GM21723 (cell line): ENCODE results near the gene FILIP1L.
"Not testable (repeated sequence)": the region's sequence is repeated elsewhere in the genome, so short reads cannot be mapped to it uniquely, and the experiment has no call there.

Experiments used
- ATAC-seq: cut with Tn5 transposase; IDR thresholded peaks from one replicate; pipeline ENCODE4 v1.9.1; 2021; ENCODE audit warnings: mild to moderate bottlenecking, moderate library complexity; ENCODE audit not compliant: unreplicated experiment

FILIP1L gene

DNA sequence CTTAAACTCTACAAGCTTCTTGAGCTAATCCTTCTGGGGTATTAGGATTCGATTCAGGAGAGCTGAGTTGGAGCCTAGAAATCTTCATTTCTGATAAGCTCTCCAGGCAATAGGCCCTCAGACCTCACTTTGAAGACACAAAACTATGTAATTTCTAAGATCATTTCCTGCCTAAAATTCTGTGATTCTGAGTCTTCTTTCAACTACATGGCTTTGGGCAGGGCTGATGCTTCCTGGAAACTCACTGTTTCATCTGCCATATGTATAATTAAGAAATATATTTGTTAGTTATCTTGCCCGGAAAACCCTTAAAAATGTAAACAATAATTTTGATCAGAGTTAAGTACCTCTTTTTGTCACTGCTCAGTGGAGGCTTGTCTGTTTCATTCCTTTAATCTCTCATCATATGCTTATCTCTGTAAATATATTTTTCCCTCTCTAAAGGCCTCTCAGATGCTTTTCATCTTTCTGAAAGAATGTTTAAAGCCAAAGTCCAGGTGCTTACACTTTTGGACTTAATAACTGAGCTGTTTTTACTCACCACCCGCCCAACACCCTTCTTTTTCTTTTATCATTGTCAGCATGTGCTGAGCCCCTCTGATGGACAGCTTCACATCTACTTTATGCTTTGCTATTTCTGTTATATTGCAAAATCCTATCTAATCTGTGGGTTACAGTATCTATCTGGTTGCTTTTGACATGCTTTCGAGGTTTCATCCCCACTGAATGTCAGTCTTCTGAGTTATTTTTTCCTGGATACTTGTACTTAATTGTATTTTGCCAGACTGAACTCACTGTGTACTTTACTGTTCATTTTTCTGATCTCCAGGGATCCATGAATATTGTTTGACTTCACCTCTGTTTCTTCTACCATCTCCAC is 38.2 kb downstream of the FILIP1L start:
- ATAC-seq: no peak

DNA sequence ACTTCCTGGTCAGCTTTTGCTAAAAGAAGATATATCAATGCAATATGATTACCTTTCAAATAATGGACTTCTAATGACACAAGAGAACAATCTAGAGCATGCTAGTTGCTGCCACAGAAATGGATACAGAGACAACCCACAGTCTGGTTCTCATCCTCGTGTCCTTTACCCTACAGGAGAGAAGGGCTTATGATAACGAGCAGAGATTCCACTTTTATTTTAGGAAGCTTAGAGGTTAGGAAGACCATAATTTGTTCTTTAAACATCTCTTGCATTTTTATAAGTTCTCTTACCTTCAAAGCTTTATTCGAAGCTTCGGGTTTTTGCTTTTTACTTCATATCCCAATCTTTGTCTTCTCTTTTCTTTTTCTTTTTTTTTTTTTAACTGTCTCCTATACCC is 39.1 kb downstream of the FILIP1L start:
- ATAC-seq: no peak

DNA sequence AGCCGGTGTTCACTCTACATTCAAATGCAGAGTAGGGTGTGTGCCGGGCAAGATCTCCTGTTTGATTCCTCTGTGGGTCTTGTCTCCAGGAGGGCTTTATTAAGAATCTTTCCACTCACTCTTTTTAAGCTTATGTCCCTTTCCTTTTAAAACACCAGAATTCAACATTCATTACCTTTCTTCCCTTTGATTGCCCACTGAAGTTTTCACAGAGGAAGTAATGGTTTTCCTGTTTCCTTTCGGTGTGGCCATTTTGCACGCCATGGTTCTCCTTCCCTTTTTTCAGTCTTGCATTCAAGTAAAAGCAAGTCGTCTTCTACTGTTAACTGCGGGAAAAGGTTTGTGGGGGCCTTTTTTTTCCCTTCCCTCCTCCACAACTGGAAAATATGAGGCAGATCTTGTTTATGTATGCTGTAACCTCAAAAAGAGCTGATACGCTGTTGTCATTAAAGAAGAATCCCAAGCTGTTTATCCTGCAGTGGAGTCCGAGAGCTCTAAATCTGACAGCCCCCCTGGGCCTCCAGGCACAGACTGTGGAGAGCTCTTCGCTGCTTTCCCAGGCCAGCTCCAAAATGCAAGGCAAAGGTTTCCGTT is 40.5 kb downstream of the FILIP1L start:
- no peak for ATAC-seq

DNA sequence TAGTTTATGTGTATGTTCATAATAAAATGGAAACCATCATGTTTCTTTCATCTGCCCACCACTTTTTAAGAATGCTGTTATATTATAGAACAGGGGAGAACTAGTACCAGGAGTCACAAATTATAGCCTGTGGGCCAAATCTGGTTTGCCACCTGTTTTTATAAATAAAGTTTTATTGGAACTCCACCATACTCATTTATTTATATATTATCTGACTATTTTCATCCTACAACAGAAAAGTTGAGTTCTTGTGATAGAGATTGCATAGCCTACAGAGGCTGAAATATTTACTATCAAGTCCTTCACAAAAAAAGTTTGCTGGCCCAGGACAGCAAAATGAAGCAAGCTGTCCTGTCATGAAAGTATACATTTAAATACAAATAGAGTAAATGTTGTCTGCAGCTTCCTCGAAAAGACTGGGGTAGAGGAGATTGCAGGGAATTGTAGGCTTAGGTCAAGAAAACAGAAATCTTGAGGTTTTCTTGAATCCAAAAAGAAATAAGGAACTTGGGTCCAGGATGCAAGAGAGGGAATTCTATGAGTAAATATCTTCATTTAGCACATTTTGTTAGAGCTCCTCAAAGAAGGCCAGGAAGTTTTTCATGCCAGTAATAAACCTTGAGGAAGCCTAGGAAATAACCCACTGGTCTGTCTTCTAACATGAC is 41.1 kb downstream of the FILIP1L start:
- no peak for ATAC-seq

DNA sequence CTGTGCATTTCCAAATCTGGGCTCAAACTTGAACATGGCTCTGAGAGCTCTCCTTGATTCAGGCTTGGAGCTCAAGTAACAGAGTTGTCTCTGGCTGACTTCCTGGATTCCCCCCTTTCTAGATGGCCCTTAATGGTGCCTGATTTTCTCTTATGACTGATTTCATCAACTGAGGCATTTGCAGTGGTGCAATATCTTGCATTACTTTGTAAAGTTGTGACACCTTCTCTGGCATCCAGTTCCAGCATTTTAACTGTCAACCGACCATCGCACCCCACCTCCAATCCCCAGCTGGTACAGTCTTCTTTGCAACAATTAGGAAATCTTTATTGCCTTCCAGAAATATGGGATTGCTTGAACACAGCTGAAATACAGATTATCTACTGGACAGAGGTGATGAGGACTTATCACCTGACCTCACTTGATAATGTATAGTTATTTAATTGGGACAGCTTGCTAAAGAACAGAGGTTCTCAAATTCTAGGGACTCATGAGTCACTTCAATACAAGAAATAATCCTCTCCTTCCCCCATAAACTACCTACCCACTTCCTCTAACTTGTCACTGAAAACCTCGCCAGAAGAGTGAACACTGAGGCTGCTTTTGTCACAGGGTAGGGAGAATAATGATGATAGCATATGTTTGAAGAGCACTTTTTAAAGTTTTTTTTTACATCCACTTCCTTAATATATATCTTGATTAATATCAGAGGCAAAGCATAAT is 41.8 kb downstream of the FILIP1L start:
- no peak for ATAC-seq

DNA sequence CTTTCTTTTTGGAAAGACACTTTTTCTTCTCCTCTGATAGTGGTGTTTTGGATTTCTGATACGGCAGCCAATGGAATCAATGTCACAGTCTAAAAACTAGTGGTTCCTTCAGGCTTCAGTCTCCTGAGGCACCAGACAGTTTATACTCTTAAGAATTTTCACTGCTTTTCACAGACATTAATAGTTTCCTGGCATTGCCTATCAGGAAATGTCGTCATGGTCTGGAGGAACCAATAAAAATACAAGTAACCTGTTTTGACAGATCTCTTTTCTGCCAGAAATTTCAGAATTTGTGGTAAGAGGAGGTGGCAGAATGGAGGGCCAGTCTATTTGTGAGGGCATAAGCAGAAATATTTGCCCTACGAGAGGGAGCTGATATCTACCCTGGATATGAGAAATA is 44.8 kb downstream of the FILIP1L start:
- no peak for ATAC-seq

DNA sequence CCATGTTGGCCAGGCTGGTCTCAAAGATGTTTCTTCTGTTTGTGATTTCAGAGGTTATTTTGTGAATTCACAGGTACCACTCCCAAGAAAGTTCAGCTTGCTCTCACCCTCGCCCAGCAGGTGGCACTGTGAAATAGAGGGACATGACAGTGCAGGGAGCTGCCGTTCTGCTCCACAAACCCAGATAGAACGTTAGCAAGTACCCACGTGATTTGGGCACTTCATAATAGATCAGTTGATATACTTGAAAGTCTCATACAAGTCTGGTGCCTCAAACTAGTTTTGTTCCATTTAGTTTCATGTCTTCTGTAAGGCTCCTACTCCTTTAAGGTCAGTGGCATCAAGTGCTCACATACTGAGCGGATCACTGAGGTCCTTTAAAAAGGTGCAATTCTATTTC is 45.5 kb downstream of the FILIP1L start:
- ATAC-seq: peak; percentile 70

DNA sequence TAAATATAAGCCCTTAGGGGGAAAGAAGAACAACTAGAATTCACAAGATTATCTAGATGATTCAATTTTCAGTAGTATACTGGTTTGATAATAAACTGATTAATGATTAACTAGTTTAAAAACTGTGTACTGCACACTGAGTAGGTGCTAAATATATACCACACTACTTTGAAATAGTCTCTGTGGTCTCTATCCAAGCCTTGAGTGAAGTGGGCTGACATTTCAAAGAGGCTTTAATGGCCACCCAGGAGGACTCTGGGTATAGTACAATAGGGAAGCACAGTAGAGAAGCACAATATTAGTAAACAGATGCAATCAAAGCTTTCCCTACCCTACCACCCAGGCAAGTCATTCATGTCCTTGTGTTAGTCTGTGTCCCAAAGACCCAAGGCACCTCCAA is 46.7 kb downstream of the FILIP1L start:
- ATAC-seq: no peak

DNA sequence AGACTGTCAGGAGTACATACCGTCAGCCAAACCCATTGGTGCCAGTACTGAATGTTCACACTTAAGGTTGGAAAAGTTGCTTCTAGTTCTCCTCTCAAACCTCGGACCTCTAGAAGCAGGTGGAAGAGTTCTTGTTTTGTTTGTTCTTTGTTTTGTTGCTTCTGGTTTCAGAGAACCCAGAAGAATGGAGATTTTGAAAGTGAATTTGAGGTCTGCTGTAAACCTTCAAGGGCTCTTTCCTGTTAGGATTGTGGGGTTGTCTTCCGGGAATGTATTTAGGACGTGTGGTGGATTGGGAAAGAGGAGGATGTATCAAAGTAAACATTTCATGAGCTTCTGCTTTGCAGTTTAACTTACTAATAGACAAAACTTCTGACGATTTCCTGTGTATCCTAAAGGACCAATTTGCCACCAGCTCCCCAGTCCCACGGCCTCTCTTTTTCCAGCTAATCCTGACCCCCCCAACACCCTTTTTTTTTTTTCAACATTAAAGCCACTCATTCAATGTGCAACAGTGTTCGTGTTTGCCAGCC is 50.3 kb downstream of the FILIP1L start:
- no peak for ATAC-seq

DNA sequence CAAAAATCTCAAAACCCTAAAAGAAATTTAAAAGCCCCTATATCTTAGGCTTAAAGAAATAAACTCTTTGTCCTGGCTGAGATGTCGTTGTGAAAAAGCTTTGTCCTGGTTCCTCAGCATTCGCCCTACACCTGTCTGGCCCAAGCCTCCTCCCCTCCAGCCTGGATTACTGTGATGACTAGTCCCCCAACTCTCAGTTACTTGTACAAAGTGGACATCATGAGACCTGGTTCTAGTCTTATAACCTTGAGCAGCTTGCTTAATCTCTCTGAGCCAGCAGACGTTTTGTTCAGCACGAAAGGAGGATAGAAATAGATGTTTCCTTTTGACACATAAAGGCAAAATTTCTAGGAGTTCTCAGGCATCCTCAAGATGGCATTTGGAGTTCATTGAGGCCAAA is 51.6 kb downstream of the FILIP1L start:
- ATAC-seq: no peak

DNA sequence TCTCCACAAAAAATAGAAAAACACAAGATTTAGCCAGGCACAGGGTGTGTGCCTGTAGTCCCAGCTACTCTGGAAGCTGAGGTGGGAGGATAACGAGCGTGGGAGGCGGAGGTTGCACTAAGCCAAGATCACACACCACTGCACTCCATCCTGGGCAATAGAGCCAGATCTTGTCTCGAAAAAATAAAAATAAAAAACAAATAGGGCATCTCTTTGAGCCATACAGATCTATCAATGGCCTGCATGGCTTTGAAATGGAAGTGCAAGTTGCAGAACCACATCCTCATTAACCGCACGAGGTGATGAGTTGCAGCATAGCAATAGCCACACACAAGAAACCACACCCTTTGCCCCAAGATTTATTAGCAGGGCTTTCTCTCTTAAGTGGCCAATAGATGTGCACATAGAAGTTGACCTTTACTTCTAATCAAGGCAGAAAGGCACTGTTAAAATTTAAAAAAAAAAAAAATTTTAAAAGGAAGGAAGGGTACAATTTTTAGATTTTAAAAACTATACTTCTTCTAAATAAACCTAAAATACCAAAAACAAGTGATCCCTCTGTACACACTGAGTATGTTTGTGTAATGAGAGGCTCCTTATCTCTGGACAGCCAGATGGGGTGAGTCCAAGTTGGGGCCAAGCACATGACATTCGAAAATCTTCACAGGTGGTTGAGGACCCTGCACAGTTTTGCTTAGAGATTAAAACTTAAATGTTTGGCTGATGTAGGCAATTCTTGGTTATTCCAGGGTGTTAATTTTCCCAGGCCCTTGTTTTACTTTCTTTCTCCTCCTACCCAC is 53.4 kb downstream of the FILIP1L start:
- ATAC-seq: peak; percentile 70

DNA sequence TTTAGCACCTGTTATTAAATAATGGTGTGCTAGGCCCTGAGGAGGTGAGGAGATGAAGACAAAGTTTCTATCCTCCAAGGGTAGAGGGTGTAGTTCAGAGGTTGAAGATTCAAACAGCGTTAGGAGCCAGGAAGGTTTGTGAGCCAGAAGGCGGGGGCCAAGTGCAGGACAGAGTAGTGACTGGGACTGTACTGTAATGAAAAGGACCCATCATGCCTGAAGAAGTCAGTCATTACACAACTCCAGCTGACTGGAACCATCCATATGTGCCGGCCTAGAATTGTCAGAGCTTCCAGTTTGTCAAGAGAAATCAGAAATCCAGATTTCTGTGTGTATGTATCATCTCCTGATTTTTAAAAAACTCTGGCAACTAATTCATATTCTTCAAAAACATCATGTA is 54.8 kb downstream of the FILIP1L start:
- no peak for ATAC-seq

DNA sequence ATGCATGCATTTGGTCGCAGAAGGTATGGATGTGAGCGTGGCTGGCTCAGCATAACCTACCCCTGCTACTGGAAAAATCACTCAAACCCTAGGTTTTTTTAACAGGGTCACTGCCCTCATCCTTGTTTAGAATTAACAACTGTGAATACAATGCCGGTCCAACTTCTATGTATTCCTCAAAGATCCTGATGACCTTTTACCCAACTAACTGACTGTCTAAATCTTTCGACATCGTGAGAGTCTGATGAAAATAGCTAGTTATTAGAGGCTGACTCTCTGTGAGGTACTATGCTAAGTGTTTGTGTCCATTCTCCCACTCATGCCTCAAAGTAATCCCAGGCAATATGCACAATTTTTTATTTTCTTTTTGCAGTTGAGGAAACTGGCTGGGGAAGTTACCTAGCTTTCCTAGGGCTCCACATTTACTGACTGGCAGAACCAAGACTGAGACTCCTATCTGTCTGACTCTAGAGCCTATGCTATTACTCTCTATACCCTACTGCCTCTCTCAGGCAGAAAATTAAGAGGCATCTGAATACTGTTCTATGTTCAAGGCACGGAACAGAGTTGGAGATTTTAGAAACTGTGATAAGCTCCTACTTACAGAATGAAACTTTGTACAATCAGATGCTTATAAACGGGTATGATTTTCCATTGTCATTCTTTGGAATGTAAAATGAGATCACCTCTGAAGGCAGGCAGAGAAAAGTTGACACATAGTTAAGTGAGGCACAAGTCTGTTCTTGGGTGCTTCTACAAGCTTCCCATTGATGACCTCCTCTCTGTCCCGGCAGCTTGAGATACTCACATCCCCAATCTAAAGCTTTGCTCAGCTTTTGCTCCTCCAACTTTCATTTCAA is 56.4 kb downstream of the FILIP1L start:
- ATAC-seq: no peak

DNA sequence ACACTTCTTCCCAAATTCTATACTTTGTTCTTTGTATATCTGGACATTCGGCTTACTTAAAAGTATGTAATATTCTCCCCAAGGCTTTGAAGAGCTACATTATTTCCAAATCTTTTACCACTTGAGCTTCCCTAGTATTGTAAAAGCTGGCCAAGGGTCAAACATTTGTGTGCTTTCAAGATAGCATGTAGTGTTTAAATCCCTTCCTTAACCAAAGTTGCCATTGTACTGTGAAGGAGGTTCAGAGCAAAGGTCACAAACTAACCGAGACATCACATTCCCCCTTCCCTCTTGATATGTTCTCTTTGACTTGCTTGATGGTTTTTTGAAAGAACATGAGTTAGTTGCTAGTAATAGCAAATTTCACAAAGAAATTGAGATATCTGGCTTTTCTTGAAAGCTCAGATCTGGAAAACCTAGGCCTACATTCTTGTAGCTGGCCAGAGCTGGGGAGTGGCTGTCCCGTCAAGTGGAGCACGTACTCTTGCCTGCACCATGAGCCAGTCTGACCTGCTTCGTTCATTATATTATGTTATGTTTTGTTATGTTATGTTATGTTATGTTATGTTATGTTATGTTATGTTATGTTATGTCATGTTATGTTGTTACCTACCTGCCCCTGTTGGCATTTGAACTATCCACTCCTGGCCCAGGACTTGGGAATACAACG is 60.2 kb downstream of the FILIP1L start:
- no peak for ATAC-seq

DNA sequence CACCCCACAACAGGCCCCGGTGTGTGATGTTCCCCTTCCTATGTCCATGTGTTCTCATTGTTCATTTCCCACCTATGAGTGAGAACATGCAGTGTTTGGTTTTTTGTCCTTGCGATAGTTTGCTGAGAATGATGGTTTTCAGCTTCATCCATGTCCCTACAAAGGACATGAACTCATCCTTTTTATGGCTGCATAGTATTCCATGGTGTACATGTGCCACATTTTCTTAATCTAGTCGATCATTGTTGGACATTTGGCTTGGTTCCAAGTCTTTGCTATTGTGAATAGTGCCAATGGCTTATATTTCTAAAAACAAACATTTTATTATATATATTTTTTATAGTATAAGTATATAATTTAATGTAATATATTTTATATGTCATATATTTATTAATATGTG is 62.8 kb downstream of the FILIP1L start:
- ATAC-seq: not testable (repeated sequence)

DNA sequence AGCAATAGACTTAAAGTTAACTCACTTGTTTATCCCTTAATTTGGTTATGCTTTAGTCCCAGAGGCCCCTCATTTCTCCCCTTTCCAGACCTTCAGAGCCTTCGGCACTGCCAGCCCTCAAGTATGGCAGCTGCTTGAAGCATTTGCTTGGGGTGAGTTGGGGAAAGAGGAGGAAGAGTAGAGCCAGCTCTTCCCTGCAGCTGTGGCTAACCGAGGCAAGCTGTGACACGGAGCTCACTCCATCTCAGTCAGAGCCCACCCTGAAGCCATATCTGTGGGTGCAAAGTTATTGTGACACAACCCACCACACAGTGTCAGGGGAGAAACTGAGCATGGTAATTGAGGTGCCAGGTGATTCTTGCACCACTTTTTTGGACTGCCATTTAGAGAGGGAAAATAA is 66.1 kb downstream of the FILIP1L start:
- ATAC-seq: no peak

DNA sequence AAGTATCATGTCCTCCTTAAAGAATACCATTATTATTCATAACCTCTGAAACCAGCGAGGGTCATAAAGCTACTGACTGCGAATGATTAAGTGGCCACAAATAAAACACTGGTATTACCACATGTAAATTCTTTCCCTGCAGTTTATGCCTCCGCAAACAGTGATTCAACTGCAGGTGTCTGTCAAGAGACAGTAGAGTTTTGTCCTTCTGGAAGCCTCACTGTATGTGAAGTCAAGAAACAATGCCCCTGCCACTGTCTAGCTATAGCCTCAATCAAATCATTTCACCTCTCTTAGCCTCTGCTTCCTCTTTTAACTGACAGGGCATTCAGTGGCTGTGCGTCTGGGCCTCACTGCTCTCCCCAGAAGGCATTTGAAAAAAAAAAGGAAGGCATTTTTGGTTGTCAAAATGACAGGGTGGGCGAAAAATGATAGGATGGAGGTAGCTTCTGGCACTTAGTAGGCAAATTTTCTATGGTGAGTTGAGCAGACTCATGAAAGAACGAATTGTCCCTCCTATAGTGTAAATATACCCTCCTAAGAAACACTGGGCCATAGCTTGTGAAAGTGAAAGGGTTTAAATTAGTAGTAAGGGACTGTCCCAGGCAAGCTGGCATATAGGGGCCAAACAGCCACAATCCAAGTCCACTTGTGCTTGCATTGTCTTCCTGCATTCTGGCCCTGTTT is 66.7 kb downstream of the FILIP1L start:
- ATAC-seq: peak; percentile 82

DNA sequence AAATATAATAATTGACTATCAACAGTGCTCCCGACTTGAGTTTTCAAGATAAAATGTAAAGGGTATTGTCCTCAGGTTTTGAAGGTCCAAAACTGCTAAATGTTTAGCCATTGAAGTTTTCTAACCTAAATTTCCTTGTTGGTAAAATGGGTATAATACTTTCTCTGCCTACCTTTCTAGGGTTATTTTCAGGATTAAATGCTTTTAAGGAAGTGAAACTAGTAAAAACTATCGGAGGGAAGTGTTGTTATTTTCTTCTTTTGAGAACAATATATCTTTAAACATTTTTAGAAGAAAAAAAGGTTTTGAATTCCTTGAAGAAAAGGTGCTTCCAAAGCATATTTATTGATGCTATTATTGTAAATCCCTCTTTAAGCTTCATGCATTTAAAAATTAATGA is 67.3 kb downstream of the FILIP1L start:
- ATAC-seq: no peak
